H1 (cell line): ENCODE results near the gene C10orf120. TPM values are rescaled to one million over a fixed set of nuclear protein-coding genes. Genes with fewer than 3 reads are reported as not detected.

Source experiments
- CHD2 ChIP-seq: IDR thresholded peaks from 2 replicates; pipeline ENCODE4 v1.6.1; 2012; ENCODE audit warnings: low read length, improper control_type of control experiment
- polyA plus RNA-seq, 7 experiments: library from polyadenylated mRNA; depleted of rRNA in 3 of 7; stranded (reverse) in 5 of 7; unstranded in 2 of 7; fragments of >200 nt in 5 of 7; fragments of 200-250 nt in 2 of 7; gene quantifications; 1 replicate in 5 of 7; 2 replicates in 1 of 7; 4 replicates in 1 of 7; pipeline versions ENCODE4 v1.2.1 to v1.2.3, GENCODE V29; 2011 to 2013; ENCODE audit warnings: missing spikeins in 2 of 7, mixed read lengths in 2 of 7
- total RNA-seq: library from RNA; stranded (reverse); fragmentation: NEBNext Ultra II Directional; extraction: Animal tissue kit (Norgen Biotek cat#: 25700); gene quantifications from 2 replicates; pipeline ENCODE4 v1.2.1, GENCODE V29; 2021

C10orf120 gene
- total and polyA plus RNA-seq, 2 of the 8 experiments (the other 6 are each of a cell fraction or from before 2014, with no cell fraction given), result not detected

- no peak for TF ChIP-seq CHD2
These were observed 41.1 kb downstream of the C10orf120 start (continued) for GRCh38 chr10:122658356-122659049.
